Right lobe of liver (tissue), 4 donors: ENCODE data around the gene RADIL.

Experiments used
- POLR2A ChIP-seq: fragments of 450-650 bp; IDR thresholded peaks from one replicate; pipeline ENCODE4 v1.6.1; 2017; ENCODE audit warnings: antibody characterized with exemption, mild to moderate bottlenecking
- TF ChIP-seq, protein P1 (sequence below), 4 donors: fragments of 200-600 bp in 3 of 4; fragments of 450-650 bp in 1 of 4; IDR thresholded peaks; one replicate each; pipeline versions ENCODE4 v1.5.1 to v1.8.0; 2016 to 2022; ENCODE audit warnings: antibody characterized with exemption in 4 of 4, mild to moderate bottlenecking in 2 of 4
- donor health status: DM: no; HTN: no; CAD: no.
- donor health status: DM: no; HTN: no; CAD: no.
- donor health status: DM: no; HTN: yes; CAD: no.

DNA sequence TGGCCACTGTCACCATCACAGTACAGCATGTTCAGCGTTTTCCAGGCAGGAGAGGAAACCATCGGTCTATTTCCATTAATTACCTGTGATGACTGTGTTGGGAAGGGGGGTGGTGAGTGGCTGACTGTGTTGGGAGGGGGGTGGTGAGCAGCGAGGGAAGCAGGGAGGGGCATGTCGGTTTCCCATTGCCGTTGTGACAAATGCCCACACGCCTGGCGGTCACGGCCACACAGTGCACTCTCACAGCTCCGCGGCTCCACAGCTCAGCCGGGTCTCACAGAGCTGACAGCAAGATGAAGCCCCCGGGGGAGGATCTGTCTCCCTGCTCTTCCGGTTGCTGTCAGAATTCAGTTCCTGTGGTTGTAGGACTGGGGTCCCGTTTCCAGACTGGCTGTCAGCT is 69.1 kb downstream of the RADIL start:
- TF ChIP-seq, protein P1, sequence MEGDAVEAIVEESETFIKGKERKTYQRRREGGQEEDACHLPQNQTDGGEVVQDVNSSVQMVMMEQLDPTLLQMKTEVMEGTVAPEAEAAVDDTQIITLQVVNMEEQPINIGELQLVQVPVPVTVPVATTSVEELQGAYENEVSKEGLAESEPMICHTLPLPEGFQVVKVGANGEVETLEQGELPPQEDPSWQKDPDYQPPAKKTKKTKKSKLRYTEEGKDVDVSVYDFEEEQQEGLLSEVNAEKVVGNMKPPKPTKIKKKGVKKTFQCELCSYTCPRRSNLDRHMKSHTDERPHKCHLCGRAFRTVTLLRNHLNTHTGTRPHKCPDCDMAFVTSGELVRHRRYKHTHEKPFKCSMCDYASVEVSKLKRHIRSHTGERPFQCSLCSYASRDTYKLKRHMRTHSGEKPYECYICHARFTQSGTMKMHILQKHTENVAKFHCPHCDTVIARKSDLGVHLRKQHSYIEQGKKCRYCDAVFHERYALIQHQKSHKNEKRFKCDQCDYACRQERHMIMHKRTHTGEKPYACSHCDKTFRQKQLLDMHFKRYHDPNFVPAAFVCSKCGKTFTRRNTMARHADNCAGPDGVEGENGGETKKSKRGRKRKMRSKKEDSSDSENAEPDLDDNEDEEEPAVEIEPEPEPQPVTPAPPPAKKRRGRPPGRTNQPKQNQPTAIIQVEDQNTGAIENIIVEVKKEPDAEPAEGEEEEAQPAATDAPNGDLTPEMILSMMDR (IDR thresholded peaks at IDR 0.05): no peak
- no peak for TF ChIP-seq POLR2A
